Measurements from ENCODE around the gene KLHL35. TPM values are rescaled to one million over a fixed set of nuclear protein-coding genes. Genes with fewer than 3 reads are reported as not detected.

Gene KLHL35
- total and polyA plus RNA-seq, 2 experiments from 2014 or later: 5.7 to 13.0 TPM

- Histone ChIP-seq H2AFZ (no peak overlapping the region), H4K20me1 (ENCODE audit: insufficient read depth) (no peaks in the 10 kb centered on the region), H3K36me3 (ENCODE audit: low read depth) (no peaks in the 10 kb centered on the region), H3K9me2 (ENCODE audit: insufficient read depth) (no peaks in the 10 kb centered on the region), H3K27ac (no peak overlapping the region), H3K4me3 (no peak overlapping the region), H3K4me2 (ENCODE audit: unreplicated experiment) (no peak overlapping the region), H3K4me1 (ENCODE audit: insufficient read depth) (peaks cover 6% of the 10 kb centered on the region; the same call in 1 of the 2 replicates), H3K79me2 (ENCODE audit: insufficient read depth) (no peaks in the 10 kb centered on the region), H3F3A (ENCODE audit: insufficient read depth) (no peaks in the 10 kb centered on the region), H3K9me3 (ENCODE audit: low read depth) (no peaks in the 10 kb centered on the region), H3K27me3 (replicated peaks; ENCODE audit: insufficient read depth) (no peaks in the 10 kb centered on the region), H3K9ac (no peak overlapping the region)
- no peak for DNase-seq
- WGBS, 2 experiments (ENCODE audit: low coverage in 1 of 2, low lambda C conversion rate in 2 of 2, missing lambda C conversion rate in 2 of 2): 82 to 83% methylated on average over 7 of the region's 7 CpGs
- in situ Hi-C loops (cut with MboI): no loop called here
- TF ChIP-seq EZH2 (IDR thresholded peaks at IDR 0.05; ENCODE audit: insufficient read depth, poor library complexity, severe bottlenecking) (no peak), EZH2phosphoT487 (IDR thresholded peaks at IDR 0.05; ENCODE audit: insufficient read depth, low read depth) (no peak)
These were observed 37.6 kb upstream of the KLHL35 start for GRCh38 chr11:75470476-75471080.

- Histone ChIP-seq H2AFZ (no peak overlapping the region), H3K79me2 (ENCODE audit: insufficient read depth) (no peaks in the 10 kb centered on the region), H3K9ac (no peak overlapping the region), H3K4me2 (ENCODE audit: unreplicated experiment) (no peak overlapping the region), H4K20me1 (ENCODE audit: insufficient read depth) (no peaks in the 10 kb centered on the region), H3K27me3 (replicated peaks; ENCODE audit: insufficient read depth) (no peaks in the 10 kb centered on the region), H3K9me2 (ENCODE audit: insufficient read depth) (no peaks in the 10 kb centered on the region), H3F3A (ENCODE audit: insufficient read depth) (no peaks in the 10 kb centered on the region), H3K4me3 (no peak overlapping the region), H3K4me1 (ENCODE audit: insufficient read depth) (peaks cover 2% of the 10 kb centered on the region; the same call in 1 of the 2 replicates), H3K9me3 (ENCODE audit: low read depth) (no peaks in the 10 kb centered on the region), H3K27ac (no peak overlapping the region), H3K36me3 (ENCODE audit: low read depth) (no peaks in the 10 kb centered on the region)
- no peak for DNase-seq
- WGBS, 2 experiments (ENCODE audit: low coverage in 1 of 2, low lambda C conversion rate in 2 of 2, missing lambda C conversion rate in 2 of 2): 89 to 92% methylated on average over 6 of the region's 6 CpGs
- TF ChIP-seq EZH2phosphoT487 (IDR thresholded peaks at IDR 0.05; ENCODE audit: insufficient read depth, low read depth) (no peak), EZH2 (IDR thresholded peaks at IDR 0.05; ENCODE audit: insufficient read depth, poor library complexity, severe bottlenecking) (no peak)
- in situ Hi-C loops (cut with MboI): no loop called here
These were observed 36.9 kb upstream of the KLHL35 start for GRCh38 chr11:75469785-75470405.

- in situ Hi-C loops (cut with MboI): no loop called here
- Histone ChIP-seq H3K4me2 (ENCODE audit: unreplicated experiment) (no peak overlapping the region), H3K4me3 (no peak overlapping the region), H3F3A (ENCODE audit: insufficient read depth) (no peaks in the 10 kb centered on the region), H3K79me2 (ENCODE audit: insufficient read depth) (no peaks in the 10 kb centered on the region), H3K4me1 (ENCODE audit: insufficient read depth) (peaks cover 2% of the 10 kb centered on the region; the same call in 1 of the 2 replicates), H3K27me3 (replicated peaks; ENCODE audit: insufficient read depth) (no peaks in the 10 kb centered on the region), H3K9me3 (ENCODE audit: low read depth) (no peaks in the 10 kb centered on the region), H2AFZ (no peak overlapping the region), H3K9me2 (ENCODE audit: insufficient read depth) (no peaks in the 10 kb centered on the region), H3K27ac (no peak overlapping the region), H4K20me1 (ENCODE audit: insufficient read depth) (no peaks in the 10 kb centered on the region), H3K9ac (no peak overlapping the region), H3K36me3 (ENCODE audit: low read depth) (no peaks in the 10 kb centered on the region)
- 62 to 69% methylated on average over 14 of the region's 14 CpGs for WGBS, 2 experiments (ENCODE audit: low coverage in 1 of 2, low lambda C conversion rate in 2 of 2, missing lambda C conversion rate in 2 of 2)
- TF ChIP-seq EZH2 (IDR thresholded peaks at IDR 0.05; ENCODE audit: insufficient read depth, poor library complexity, severe bottlenecking) (no peak), EZH2phosphoT487 (IDR thresholded peaks at IDR 0.05; ENCODE audit: insufficient read depth, low read depth) (no peak)
- peak; percentile 41 for DNase-seq
These were observed 35.7 kb upstream of the KLHL35 start for GRCh38 chr11:75468534-75469340.

- Histone ChIP-seq H3K27ac (no peak overlapping the region), H3K4me3 (no peak overlapping the region), H3K9me3 (ENCODE audit: low read depth) (no peaks in the 10 kb centered on the region), H3F3A (ENCODE audit: insufficient read depth) (no peaks in the 10 kb centered on the region), H3K27me3 (replicated peaks; ENCODE audit: insufficient read depth) (no peaks in the 10 kb centered on the region), H3K36me3 (ENCODE audit: low read depth) (no peaks in the 10 kb centered on the region), H3K4me2 (ENCODE audit: unreplicated experiment) (no peak overlapping the region), H4K20me1 (ENCODE audit: insufficient read depth) (no peaks in the 10 kb centered on the region), H3K9me2 (ENCODE audit: insufficient read depth) (no peaks in the 10 kb centered on the region), H3K4me1 (ENCODE audit: insufficient read depth) (peaks cover 2% of the 10 kb centered on the region; the same call in 1 of the 2 replicates), H3K79me2 (ENCODE audit: insufficient read depth) (no peaks in the 10 kb centered on the region), H2AFZ (no peak overlapping the region), H3K9ac (no peak overlapping the region)
- WGBS, 2 experiments (ENCODE audit: low coverage in 1 of 2, low lambda C conversion rate in 2 of 2, missing lambda C conversion rate in 2 of 2): 84 to 89% methylated on average over 4 of the region's 4 CpGs
- in situ Hi-C loops (cut with MboI): no loop called here
- DNase-seq: no peak
- TF ChIP-seq EZH2phosphoT487 (IDR thresholded peaks at IDR 0.05; ENCODE audit: insufficient read depth, low read depth): no peak
- TF ChIP-seq EZH2 (IDR thresholded peaks at IDR 0.05; ENCODE audit: insufficient read depth, poor library complexity, severe bottlenecking): no peak
These were observed 34.9 kb upstream of the KLHL35 start for GRCh38 chr11:75467881-75468280.

Measured in GM23248 (cell line).